ENCODE data around the gene HOXC4. TPM values are rescaled to one million over a fixed set of nuclear protein-coding genes. Genes with fewer than 3 reads are reported as not detected.

The HOXC4 gene
- total RNA-seq, 1 experiment from 2014 or later: 9.6 TPM

- ChIA-PET CTCF (no interaction called here), POLR2A (ENCODE audit: low non-redundant PET) (no interaction called here)
- no peak for DNase-seq (ENCODE audit: low spot score)
- Histone ChIP-seq H3K27ac (ENCODE audit: low read depth, low read length, poor library complexity, severe bottlenecking) (no peak overlapping the region), H3K4me3 (ENCODE audit: low read depth, low read length, poor library complexity, severe bottlenecking) (no peak overlapping the region), H3K27me3 (replicated peaks; ENCODE audit: insufficient read depth, low read depth, low read length, poor library complexity) (no peaks in the 10 kb centered on the region), H3K9me3 (ENCODE audit: low read depth, low read length, poor library complexity, severe bottlenecking) (no peaks in the 10 kb centered on the region), H3K4me1 (ENCODE audit: insufficient read depth, low read length, poor library complexity, severe bottlenecking) (no peaks in the 10 kb centered on the region), H3K36me3 (ENCODE audit: insufficient read depth, low read length, poor library complexity, severe bottlenecking) (no peaks in the 10 kb centered on the region)
- intact Hi-C loops (cut with micrococcal nuclease; ENCODE audit: unreplicated experiment): no loop called here
- BruUV-seq (replicated peaks): no TSS peak
- TF ChIP-seq EZH2 (IDR thresholded peaks at IDR 0.05; ENCODE audit: borderline replicate concordance, low read depth, low read length, poor library complexity, severe bottlenecking): no peak
- no peak for TF ChIP-seq CTCF (conservative IDR thresholded peaks at IDR 0.05; ENCODE audit: low read depth, low read length)
Measured at GRCh38 chr12:54045868-54046521, 7.6 kb upstream of the HOXC4 start.

GRCh38 chr12:54046809-54047159 is 6.9 kb upstream of the HOXC4 start:
- Histone ChIP-seq H3K4me1 (ENCODE audit: insufficient read depth, low read length, poor library complexity, severe bottlenecking) (peaks cover 6% of the 10 kb centered on the region), H3K27ac (ENCODE audit: low read depth, low read length, poor library complexity, severe bottlenecking) (no peak overlapping the region), H3K4me3 (ENCODE audit: low read depth, low read length, poor library complexity, severe bottlenecking) (no peak overlapping the region), H3K9me3 (ENCODE audit: low read depth, low read length, poor library complexity, severe bottlenecking) (no peaks in the 10 kb centered on the region), H3K36me3 (ENCODE audit: insufficient read depth, low read length, poor library complexity, severe bottlenecking) (no peaks in the 10 kb centered on the region), H3K27me3 (replicated peaks; ENCODE audit: insufficient read depth, low read depth, low read length, poor library complexity) (no peaks in the 10 kb centered on the region)
- DNase-seq (ENCODE audit: low spot score): no peak
- CTCF ChIA-PET: no interaction called here
- POLR2A ChIA-PET (ENCODE audit: low non-redundant PET): no interaction called here
- intact Hi-C loops (cut with micrococcal nuclease; ENCODE audit: unreplicated experiment): no loop called here
- BruUV-seq (replicated peaks): no TSS peak
- TF ChIP-seq CTCF (conservative IDR thresholded peaks at IDR 0.05; ENCODE audit: low read depth, low read length) (no peak), EZH2 (IDR thresholded peaks at IDR 0.05; ENCODE audit: borderline replicate concordance, low read depth, low read length, poor library complexity, severe bottlenecking) (no peak)

GRCh38 chr12:54047160-54047963 is 6.3 kb upstream of the HOXC4 start:
- H3K27ac ChIP-seq (ENCODE audit: low read depth, low read length, poor library complexity, severe bottlenecking): no peak overlapping the region

More at GRCh38 chr12:54047160-54047963, 6.3 kb upstream of the HOXC4 start:
- BruUV-seq (replicated peaks): no TSS peak
- Histone ChIP-seq H3K4me3 (ENCODE audit: low read depth, low read length, poor library complexity, severe bottlenecking) (no peak overlapping the region), H3K9me3 (ENCODE audit: low read depth, low read length, poor library complexity, severe bottlenecking) (no peaks in the 10 kb centered on the region), H3K4me1 (ENCODE audit: insufficient read depth, low read length, poor library complexity, severe bottlenecking) (peaks cover 10% of the 10 kb centered on the region), H3K27me3 (replicated peaks; ENCODE audit: insufficient read depth, low read depth, low read length, poor library complexity) (no peaks in the 10 kb centered on the region), H3K36me3 (ENCODE audit: insufficient read depth, low read length, poor library complexity, severe bottlenecking) (no peaks in the 10 kb centered on the region)
- POLR2A ChIA-PET (ENCODE audit: low non-redundant PET): interaction anchor here (0.6 kb wide), 1 partner anchor 289 kb away, joined by 4 read pairs; no protein-coding TSS in a partner anchor
- TF ChIP-seq EZH2 (IDR thresholded peaks at IDR 0.05; ENCODE audit: borderline replicate concordance, low read depth, low read length, poor library complexity, severe bottlenecking) (no peak), CTCF (conservative IDR thresholded peaks at IDR 0.05; ENCODE audit: low read depth, low read length) (no peak)
- DNase-seq (ENCODE audit: low spot score): no peak
- CTCF ChIA-PET: no interaction called here
- intact Hi-C loops (cut with micrococcal nuclease; ENCODE audit: unreplicated experiment): no loop called here
